Nephron (organoid): ENCODE data around the gene D2HGDH.

Experiments used
- H3K27ac Mint-ChIP-seq, 3 experiments: 2 replicates each; pipeline ENCODE4 v1.8.0; 2020; ENCODE audit warnings: mixed read lengths in 3 of 3, mild to moderate bottlenecking in 2 of 3, moderate library complexity in 1 of 3
- H3K27me3 Mint-ChIP-seq: 2 replicates; pipeline ENCODE4 v1.8.0; 2021; ENCODE audit warnings: low read depth, mild to moderate bottlenecking, moderate library complexity, mixed read lengths
- H3K36me3 Mint-ChIP-seq: 2 replicates; pipeline ENCODE4 v1.8.0; 2020; ENCODE audit warnings: low read depth, mixed read lengths
- H3K4me1 Mint-ChIP-seq: 2 replicates; pipeline ENCODE4 v1.8.0; 2020; ENCODE audit warnings: mixed read lengths
- H3K4me3 Mint-ChIP-seq, 3 experiments: 2 replicates each; pipeline ENCODE4 v1.8.0; 2020; ENCODE audit warnings: mild to moderate bottlenecking in 3 of 3, mixed read lengths in 3 of 3, moderate library complexity in 2 of 3
- H3K9me3 Mint-ChIP-seq: 2 replicates; pipeline ENCODE4 v1.8.0; 2020; ENCODE audit warnings: mixed read lengths
- CTCF ChIP-seq, 3 experiments: fragments of 200-600 bp; sonication (generic); IDR thresholded peaks; one replicate each; pipeline ENCODE4 v1.5.0; 2021; ENCODE audit warnings: antibody characterized with exemption in 3 of 3; ENCODE audit not compliant: unreplicated experiment in 3 of 3

D2HGDH gene

GRCh38 chr2:241808051-241808720 lies 73.8 kb downstream of the D2HGDH start:
- Mint-ChIP-seq H3K27me3 (no peaks in the 10 kb centered on the region), H3K27ac (peak overlapping the region; percentile 86 to 99 (median 96)), H3K36me3 (no peaks in the 10 kb centered on the region), H3K4me1 (peaks cover 15% of the 10 kb centered on the region), H3K9me3 (no peaks in the 10 kb centered on the region), H3K4me3 (peak overlapping the region; percentile 63 to 74 (median 67))
- TF ChIP-seq CTCF (IDR thresholded peaks at IDR 0.05; ENCODE audit: unreplicated experiment in 3 of 3): no peak

GRCh38 chr2:241808721-241809382 lies 74.4 kb downstream of the D2HGDH start, which contains the start of gene NEU4:
TSS of gene NEU4 (plus strand) at chr2:241809193. CDS start at chr2:241814485, 5,292 bp downstream.
- Mint-ChIP-seq H3K27me3 (no peaks in the 10 kb centered on the region), H3K36me3 (no peaks in the 10 kb centered on the region), H3K27ac (peak within 1 kb of the TSS; percentile 86 to 99 (median 96)), H3K4me3 (peak within 1 kb of the TSS; percentile 63 to 74 (median 67)), H3K9me3 (no peaks in the 10 kb centered on the region), H3K4me1 (peaks cover 15% of the 10 kb centered on the region)
- TF ChIP-seq CTCF (IDR thresholded peaks at IDR 0.05; ENCODE audit: unreplicated experiment in 3 of 3): no peak

GRCh38 chr2:241809383-241810306 lies 75.2 kb downstream of the D2HGDH start:
- peaks cover 15% of the 10 kb centered on the region for H3K4me1 Mint-ChIP-seq
- H3K9me3 Mint-ChIP-seq: no peaks in the 10 kb centered on the region
- H3K4me3 Mint-ChIP-seq: peak overlapping the region; percentile 29 to 74 (median 63)
- peak overlapping the region; percentile 86 to 99 (median 96) for H3K27ac Mint-ChIP-seq
- no peaks in the 10 kb centered on the region for H3K27me3 Mint-ChIP-seq
- TF ChIP-seq CTCF (IDR thresholded peaks at IDR 0.05; ENCODE audit: unreplicated experiment in 3 of 3): no peak
- H3K36me3 Mint-ChIP-seq: no peaks in the 10 kb centered on the region

GRCh38 chr2:241810307-241811200 lies 76.1 kb downstream of the D2HGDH start:
- Mint-ChIP-seq H3K27ac (peak overlapping the region in 1 of 3 experiments; percentile 99), H3K4me3 (no peak overlapping the region), H3K27me3 (no peaks in the 10 kb centered on the region), H3K4me1 (peaks cover 15% of the 10 kb centered on the region), H3K36me3 (no peaks in the 10 kb centered on the region), H3K9me3 (no peaks in the 10 kb centered on the region)
- TF ChIP-seq CTCF (IDR thresholded peaks at IDR 0.05; ENCODE audit: unreplicated experiment in 3 of 3): no peak
